SIG-M5 treated with dmso at 0.1 percent for 504 hours (cell line): ENCODE results near the gene TMEM255A.
A peak's percentile ranks its signal among the peaks of the same experiment; 100 is the strongest.

Source experiments
- DNase-seq: peaks from one replicate; lab custom pipeline; 2025; ENCODE audit not compliant: unreplicated experiment; lab: John Stamatoyannopoulos, UW

The TMEM255A gene

DNA sequence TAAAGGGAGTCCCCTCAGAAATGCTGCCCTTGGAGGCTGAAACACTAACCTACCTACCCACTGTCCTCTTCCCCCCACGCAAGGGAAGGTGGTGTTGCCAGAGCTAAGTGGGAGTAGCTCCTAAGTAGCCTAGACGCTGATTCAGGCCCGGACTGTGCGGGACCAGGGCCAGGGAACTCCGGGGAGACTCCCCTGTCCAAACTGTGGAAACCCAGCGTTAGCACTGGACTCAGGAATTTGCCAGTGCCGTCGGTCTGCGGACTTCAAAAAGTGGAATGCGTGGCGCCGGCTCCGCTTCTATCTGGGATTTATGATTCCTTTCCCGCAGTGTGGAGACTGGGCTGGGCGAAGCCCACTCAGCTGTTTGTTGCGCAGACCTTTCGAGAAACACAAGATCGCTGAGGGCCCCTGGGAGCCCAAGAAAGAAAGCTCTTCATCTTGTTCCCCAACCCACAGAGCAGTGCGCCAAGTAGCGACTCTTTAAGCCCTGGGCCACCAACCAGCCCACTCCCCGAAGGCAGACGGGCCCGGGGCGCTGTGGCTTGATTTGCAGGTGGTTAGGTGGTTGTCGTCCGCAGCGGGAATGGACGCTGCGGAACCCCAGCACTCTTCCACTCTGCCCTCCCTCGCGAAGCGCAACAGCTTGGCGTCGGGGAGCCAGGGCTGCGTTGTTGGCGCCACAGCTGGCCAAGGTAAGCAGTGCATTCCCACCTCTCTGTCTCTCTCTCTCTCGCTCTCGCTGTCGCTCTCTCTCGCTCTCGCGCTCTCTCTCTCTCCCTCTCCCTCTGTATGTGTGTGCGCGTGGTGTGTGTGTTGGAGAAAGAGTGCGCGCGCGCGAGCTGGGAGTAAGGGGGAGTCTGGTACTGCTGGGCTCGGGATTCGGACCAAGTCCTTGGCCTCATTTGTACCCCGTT is 2.0 kb downstream of the TMEM255A start:
- peak; percentile 56 for DNase-seq

DNA sequence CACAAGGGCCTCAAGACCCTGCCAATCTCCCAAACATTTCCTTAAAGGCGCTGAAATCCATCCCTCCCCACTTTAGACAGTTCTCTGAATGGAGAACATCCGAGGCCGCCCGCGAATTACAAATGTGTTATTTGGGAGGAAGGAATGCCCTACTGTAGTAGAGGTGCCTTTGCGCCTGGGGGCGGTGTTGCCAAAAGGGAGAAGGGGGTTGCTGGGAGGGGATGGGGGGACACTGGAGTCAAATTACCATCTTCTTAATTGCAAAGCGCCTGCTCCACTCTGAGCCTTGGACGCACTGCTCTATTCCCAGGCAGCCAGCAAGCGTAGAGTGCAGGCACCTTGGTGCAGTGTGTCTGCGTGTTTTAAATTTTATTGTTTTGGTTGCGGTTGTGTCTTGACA is 2.7 kb downstream of the TMEM255A start:
- DNase-seq = no peak

DNA sequence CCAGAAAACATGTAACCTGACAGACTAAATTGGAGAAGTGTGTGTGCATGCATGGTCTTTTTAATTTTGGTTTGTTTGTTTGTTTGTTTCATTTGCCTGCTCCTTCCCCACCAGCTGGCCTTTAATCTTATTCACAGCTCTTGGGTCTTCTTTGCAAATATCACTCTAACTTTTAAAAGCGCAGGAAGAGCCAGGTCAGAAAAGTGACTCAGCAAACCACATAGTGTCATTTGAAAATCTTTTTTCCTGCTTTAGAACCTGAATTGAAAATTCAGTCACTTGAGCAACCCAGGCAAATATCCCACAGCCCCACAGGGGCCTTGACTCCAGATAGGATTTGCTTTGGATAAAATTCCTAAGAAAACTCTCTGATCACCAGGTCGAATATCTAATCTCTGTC is 4.6 kb downstream of the TMEM255A start:
- DNase-seq = no peak

DNA sequence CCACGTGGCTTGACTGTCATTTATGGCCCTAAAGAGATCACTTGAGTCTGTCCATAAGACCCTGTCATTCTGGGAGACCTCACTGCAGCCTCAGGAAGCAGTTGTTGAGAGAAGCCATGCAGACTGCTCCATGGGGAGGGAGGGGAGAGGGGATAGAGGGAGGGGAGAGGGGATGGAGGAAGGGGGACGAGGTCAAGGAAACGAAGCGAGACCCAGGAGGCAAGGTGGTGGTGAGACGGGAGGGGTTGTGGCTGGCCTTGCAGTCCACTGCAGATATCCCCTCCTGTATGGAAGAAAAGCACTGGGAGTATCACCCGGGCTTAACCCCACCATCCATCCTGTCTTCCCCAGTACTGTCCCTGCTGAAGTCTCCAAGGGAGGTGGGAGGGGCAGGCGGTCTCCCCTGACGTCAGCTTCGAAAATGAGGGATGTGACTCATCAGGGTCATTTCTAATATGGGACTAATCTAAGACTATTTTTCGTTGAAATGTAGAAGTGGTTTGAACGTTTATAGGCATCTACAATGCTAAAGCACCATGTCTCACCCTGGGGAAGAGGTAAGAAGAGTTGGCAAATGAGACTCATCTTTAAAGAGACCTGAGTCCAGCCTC is 5.6 kb downstream of the TMEM255A start:
- no peak for DNase-seq

GRCh38 chrX:120304256-120304655 is 7.0 kb downstream of the TMEM255A start:
- DNase-seq = no peak

GRCh38 chrX:120302434-120302833 is 8.8 kb downstream of the TMEM255A start:
- DNase-seq = no peak

DNA sequence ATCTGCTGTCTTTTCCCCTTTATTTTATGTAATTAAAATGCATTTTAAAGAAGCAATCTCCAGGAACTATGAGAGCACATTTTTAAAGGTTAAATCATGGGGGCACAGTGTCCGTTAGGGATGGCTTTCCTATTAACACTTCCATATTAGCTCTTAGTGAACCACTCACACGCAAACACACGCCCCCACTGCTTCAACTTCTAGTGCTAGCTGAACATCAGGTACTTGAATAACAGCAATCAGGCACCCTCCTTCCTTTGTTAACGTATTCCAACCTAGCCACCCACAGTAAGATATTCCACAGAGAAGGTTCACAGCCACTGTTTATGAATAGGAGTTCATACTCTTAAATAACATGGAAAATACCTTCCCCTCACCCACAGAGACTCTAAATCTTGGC is 9.3 kb downstream of the TMEM255A start:
- DNase-seq = no peak

DNA sequence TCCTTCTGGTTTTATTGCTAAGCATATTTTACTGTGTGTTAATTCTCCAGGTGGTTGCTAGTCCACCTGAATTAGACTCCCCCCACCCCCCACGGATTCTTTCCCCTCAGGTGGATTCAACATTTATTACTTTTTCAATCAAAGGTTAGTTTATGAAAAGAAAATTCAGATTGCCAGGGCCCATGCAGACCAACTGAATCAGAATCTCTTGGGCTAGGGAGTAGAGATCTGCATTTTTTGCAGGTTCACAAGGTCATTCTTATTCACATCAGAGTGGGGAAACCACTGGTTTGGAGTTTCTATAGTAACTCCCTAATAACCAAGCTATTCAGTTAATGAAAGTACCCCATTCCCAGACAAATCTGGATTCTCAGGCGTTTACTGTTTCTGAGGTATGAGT is 9.8 kb downstream of the TMEM255A start:
- no peak for DNase-seq

DNA sequence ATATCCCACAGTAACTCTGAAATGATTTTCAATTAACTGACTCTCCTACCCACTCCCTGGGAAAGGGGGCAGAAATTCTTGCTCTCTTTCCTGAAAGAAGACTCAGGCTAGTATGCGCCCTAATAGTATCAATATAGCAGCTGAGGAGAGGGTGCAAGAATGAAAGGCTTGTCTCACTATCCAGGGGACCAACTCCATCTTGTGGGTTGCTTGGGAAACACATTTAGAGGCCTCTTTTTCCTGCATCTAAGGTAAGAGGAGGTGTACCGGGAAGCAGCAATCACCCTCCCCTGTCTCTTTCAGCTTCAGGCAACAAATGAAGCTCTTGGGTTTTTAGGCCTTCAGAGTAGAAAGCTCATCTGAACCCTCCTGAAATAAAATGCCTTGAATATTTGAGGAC is 11.3 kb downstream of the TMEM255A start:
- DNase-seq = no peak

GRCh38 chrX:120297923-120298322 is 13.3 kb downstream of the TMEM255A start:
- DNase-seq = no peak

- DNase-seq = no peak
Measured at GRCh38 chrX:120294651-120295050, 16.6 kb downstream of the TMEM255A start.

- no peak for DNase-seq
Measured at GRCh38 chrX:120293015-120293414, 18.2 kb downstream of the TMEM255A start.

DNA sequence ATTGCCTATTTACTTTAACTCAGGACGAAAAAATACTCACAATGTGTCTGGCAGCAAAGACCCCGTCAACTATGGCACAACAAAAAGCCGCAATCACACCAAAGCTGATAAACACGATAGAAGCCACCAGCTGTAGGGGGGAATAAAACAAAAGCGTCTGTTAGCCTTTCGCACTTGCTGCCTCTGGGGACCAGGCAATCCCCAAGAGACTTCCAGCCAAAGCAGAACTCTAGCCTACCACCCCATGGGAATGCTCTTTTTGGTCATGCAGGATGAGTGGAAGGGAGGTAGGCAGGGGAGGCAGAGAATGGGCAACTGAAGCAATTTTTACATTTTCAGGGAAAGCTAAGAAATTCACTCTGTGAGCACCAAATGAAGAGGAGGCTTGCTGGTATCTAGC is 20.1 kb downstream of the TMEM255A start:
- DNase-seq = no peak

DNA sequence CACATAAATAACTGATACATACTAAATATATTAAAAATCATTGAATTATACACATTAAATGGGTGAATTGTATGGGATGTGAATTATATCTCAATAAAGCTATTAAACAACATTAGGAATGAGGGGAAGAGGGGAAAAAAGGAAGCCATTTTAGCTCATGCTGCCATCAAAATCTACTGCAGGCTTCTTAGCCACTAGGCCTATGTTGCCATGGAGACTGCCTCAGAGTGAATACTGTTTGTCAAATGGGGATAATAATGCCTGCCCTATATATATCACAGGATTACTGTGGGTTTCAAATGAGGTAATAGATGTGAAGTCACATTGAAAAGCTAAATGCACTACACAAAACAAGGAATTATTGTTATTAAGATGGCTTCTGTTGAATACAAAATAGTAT is 21.2 kb downstream of the TMEM255A start:
- no peak for DNase-seq

GRCh38 chrX:120287513-120288112 is 23.6 kb downstream of the TMEM255A start:
- no peak for DNase-seq

DNA sequence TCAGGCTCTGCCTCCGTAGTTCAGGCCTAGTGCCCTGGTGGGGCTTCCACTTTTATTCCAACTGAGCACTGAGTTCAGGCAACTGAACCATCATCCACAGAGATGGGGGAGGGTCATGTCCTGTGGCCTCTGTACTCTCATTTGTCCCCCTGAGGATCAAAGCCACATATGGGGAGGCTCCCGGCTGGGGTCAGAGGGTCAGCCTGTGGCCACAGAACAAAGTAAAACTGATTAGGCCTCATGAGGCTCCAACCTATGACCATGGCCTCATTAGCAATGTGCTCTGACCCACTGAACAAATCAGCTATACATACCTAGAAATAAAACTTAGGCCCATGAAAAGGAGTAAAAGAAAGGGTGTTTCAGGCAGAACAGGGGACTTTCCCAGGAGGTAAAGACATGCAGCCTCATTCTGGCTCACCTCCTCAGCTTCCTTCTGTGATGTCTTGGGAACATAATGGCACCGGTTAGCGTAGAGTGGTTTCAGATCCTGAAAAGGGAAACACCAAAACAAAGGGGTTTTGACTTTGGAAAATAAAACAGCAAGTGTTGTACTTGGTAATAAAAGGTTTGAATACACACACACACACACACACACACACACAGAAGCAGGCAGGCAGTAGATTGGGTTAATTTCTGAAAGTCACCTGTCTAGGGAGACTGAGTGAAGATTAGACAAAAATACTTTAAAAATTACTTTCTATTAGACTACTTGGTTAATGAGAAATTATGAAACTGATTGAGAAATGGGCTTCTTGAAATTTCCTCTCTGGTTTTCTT is 24.3 kb downstream of the TMEM255A start:
- DNase-seq = no peak

GRCh38 chrX:120282697-120283096 is 28.6 kb downstream of the TMEM255A start:
- no peak for DNase-seq

- no peak for DNase-seq
Measured at GRCh38 chrX:120281761-120282160, 29.5 kb downstream of the TMEM255A start.

DNA sequence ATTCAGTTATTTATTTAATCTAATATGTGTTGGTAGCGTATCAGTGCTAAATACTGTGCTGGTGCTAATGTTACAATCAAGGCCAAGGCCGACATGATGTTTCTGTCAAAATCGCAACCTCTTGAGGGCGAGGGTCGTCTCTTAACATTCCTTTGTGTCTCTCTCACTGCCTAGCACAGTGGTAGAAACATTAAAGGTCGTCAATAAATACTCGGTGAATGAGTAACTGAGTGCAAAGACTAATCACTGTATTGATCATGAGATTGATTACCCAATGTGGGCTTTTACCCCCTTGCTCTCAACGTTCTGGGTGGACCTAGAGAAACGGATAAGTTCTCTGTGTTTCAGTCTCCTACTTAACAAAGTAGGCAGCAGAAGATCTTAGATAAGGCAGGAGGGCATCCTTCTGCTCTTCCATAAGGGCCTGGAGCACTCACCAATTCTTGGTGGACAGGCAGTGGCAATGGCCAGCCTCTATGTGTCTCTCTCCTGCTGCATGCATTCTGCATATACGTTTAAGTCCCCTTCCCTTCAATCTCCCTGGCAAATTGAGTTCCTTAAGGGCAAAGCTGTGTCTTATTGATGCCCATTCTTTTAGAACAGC is 30.1 kb downstream of the TMEM255A start:
- DNase-seq = no peak

DNA sequence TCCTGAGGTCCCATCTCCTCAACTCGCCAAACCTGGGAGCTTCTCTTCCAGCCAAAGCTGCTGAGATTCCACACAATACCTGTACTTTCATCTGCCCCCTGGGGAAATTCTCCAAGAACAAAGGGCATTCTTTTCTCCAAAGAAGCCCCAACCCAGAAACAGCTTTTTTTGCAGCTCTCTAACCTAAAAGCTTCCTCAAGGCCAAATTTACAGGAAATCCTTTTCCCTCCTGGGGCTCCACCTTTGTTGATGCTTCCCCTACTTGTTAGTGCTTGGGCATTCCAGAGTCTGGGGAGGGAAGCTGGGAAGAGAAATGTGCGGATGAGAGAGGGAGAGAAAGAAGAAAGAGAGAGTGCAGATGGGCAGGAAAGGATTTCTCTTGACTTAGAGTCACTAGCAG is 36.3 kb downstream of the TMEM255A start:
- DNase-seq = no peak

GRCh38 chrX:120274145-120274544 is 37.1 kb downstream of the TMEM255A start:
- no peak for DNase-seq
